Keratinocyte (primary cell): Measurements from ENCODE around the gene KLHL33. TPM values are rescaled to one million over a fixed set of nuclear protein-coding genes. Genes with fewer than 3 reads are reported as not detected.

ENCODE experiments used
- DNase-seq: peaks from one replicate; pipeline ENCODE4 v3.0.0-alpha.2; 2011; ENCODE audit warnings: low read depth, missing footprints, low spot score
- FAIRE-seq: peaks from 2 replicates; lab custom pipeline; 2011; peaks lifted over from hg19 to GRCh38; lab: Jason Lieb, UNC
- H2AFZ ChIP-seq: 2 replicates; pipeline ENCODE4 v1.6.0; 2012; ENCODE audit warnings: low read length, control low read depth, inconsistent platforms; ENCODE audit not compliant: control insufficient read depth
- H3K27ac ChIP-seq: 2 replicates; pipeline ENCODE4 v1.5.1; 2011; ENCODE audit warnings: low read length; ENCODE audit not compliant: control insufficient read depth, insufficient read depth
- H3K27me3 ChIP-seq: 3 replicates; pipeline ENCODE4 v1.6.0; 2011; ENCODE audit warnings: low read length; ENCODE audit not compliant: control insufficient read depth, insufficient read depth; ENCODE audit errors: extremely low read depth
- H3K36me3 ChIP-seq, 2 experiments: 2 replicates in 1 of 2; 3 replicates in 1 of 2; pipeline ENCODE4 v1.5.1; 2011; ENCODE audit warnings: low read length in 2 of 2, mild to moderate bottlenecking in 1 of 2; ENCODE audit not compliant: control insufficient read depth in 2 of 2, insufficient read depth in 2 of 2; ENCODE audit errors: extremely low read depth in 1 of 2
- H3K4me1 ChIP-seq: 3 replicates; pipeline ENCODE4 v1.5.1; 2011; ENCODE audit warnings: low read length; ENCODE audit not compliant: control insufficient read depth, insufficient read depth; ENCODE audit errors: extremely low read depth
- H3K4me2 ChIP-seq: 3 replicates; pipeline ENCODE4 v1.6.0; 2011; ENCODE audit warnings: low read depth, low read length; ENCODE audit not compliant: control insufficient read depth, insufficient read depth; ENCODE audit errors: extremely low read depth
- H3K4me3 ChIP-seq, 3 experiments: fragments of 200-600 bp in 1 of 3; sonication (generic) in 1 of 3; 2 replicates in 2 of 3; 3 replicates in 1 of 3; pipeline ENCODE4 v1.5.1; 2011 to 2016; ENCODE audit warnings: low read length in 3 of 3, mild to moderate bottlenecking in 3 of 3, control low read depth in 2 of 3, inconsistent platforms in 1 of 3, low read depth in 1 of 3, mixed read lengths in 1 of 3, mixed run types in 1 of 3, moderate library complexity in 1 of 3; ENCODE audit not compliant: control insufficient read depth in 2 of 3, insufficient read depth in 2 of 3; ENCODE audit errors: extremely low read depth in 1 of 3
- H3K79me2 ChIP-seq: 2 replicates; pipeline ENCODE4 v1.6.0; 2012; ENCODE audit warnings: low read length; ENCODE audit not compliant: control insufficient read depth, insufficient read depth
- H3K9ac ChIP-seq: 3 replicates; pipeline ENCODE4 v1.6.0; 2011; ENCODE audit warnings: low read length; ENCODE audit not compliant: control insufficient read depth, insufficient read depth; ENCODE audit errors: extremely low read depth
- H3K9me1 ChIP-seq: 3 replicates; pipeline ENCODE4 v1.6.0; 2011; ENCODE audit warnings: low read length; ENCODE audit not compliant: control insufficient read depth, insufficient read depth; ENCODE audit errors: extremely low read depth
- H3K9me3 ChIP-seq: 2 replicates; pipeline ENCODE4 v1.5.1; 2012; ENCODE audit warnings: low read depth, low read length; ENCODE audit not compliant: control insufficient read depth
- H4K20me1 ChIP-seq: 3 replicates; pipeline ENCODE4 v1.6.0; 2011; ENCODE audit warnings: low read length; ENCODE audit not compliant: control insufficient read depth, insufficient read depth; ENCODE audit errors: extremely low read depth
- CTCF ChIP-seq, 3 experiments: IDR thresholded peaks in 1 of 3; conservative IDR thresholded peaks in 1 of 3; optimal IDR thresholded peaks in 1 of 3; 2 replicates in 2 of 3; 3 replicates in 1 of 3; pipeline versions ENCODE3 to v1.5.1; 2011; ENCODE audit warnings: low read length in 3 of 3, mild to moderate bottlenecking in 3 of 3, moderate library complexity in 2 of 3, control low read depth in 1 of 3, inconsistent platforms in 1 of 3; ENCODE audit not compliant: insufficient read depth in 2 of 3; ENCODE audit errors: extremely low read depth in 1 of 3
- EZH2 ChIP-seq: IDR thresholded peaks from one replicate; pipeline ENCODE4 v1.6.1; 2012; ENCODE audit warnings: inconsistent platforms, mild to moderate bottlenecking, low read length, moderate library complexity
- dilution Hi-C: fragments of 300-500 bp; cut with MboI; formaldehyde crosslinking; loops from one replicate; pipeline ENCODE4 v1.7.0; 2020; ENCODE audit warnings: low sequenced_read_pairs; ENCODE audit not compliant: extremely low pct_ligation_motif_present
- polyA plus RNA-seq, 5 experiments: library from polyadenylated mRNA; depleted of rRNA in 3 of 5; stranded (reverse) in 3 of 5; stranded (forward) in 1 of 5; unstranded in 1 of 5; fragments of >200 nt; gene quantifications; 1 replicate in 1 of 5; 2 replicates in 3 of 5; 3 replicates in 1 of 5; pipeline versions ENCODE4 v1.2.1 to v1.2.3, GENCODE V29; 2011 to 2012; ENCODE audit warnings: missing spikeins in 2 of 5, low read depth in 1 of 5, low replicate concordance in 1 of 5

Gene KLHL33
- polyA plus RNA-seq, 1 donor (not counting 4 experiments of a cell fraction or from before 2014, with no cell fraction given), result not detected

- no peak overlapping the region for H3K9ac ChIP-seq
- DNase-seq (no peak), FAIRE-seq (no peak)
- TF ChIP-seq CTCF (optimal IDR thresholded peaks at IDR 0.05 in 1 of 3, IDR thresholded peaks at IDR 0.05 in 1 of 3, conservative IDR thresholded peaks at IDR 0.05 in 1 of 3; ENCODE audit: extremely low read depth in 1 of 3, insufficient read depth in 2 of 3, low read length in 3 of 3) (no peak), EZH2 (no peak)
- no peaks in the 10 kb centered on the region for H3K9me3 ChIP-seq
- H3K79me2 ChIP-seq, result no peaks in the 10 kb centered on the region
- no peaks in the 10 kb centered on the region for H4K20me1 ChIP-seq
- no peak overlapping the region for H3K27ac ChIP-seq
- H2AFZ ChIP-seq, result no peak overlapping the region
- dilution Hi-C loops, result no loop called here
- H3K27me3 ChIP-seq, result no peaks in the 10 kb centered on the region
- H3K4me3 ChIP-seq, result no peak overlapping the region
- no peaks in the 10 kb centered on the region for H3K9me1 ChIP-seq
- H3K4me2 ChIP-seq, result no peak overlapping the region
- H3K36me3 ChIP-seq, result no peaks in the 10 kb centered on the region
- no peaks in the 10 kb centered on the region for H3K4me1 ChIP-seq
These were observed 16.5 kb downstream of the KLHL33 start for GRCh38 chr14:20419419-20419818.

- Histone ChIP-seq H3K4me3 (no peak overlapping the region), H2AFZ (no peak overlapping the region), H3K27me3 (no peaks in the 10 kb centered on the region), H3K79me2 (no peaks in the 10 kb centered on the region), H3K9me1 (no peaks in the 10 kb centered on the region), H3K27ac (no peak overlapping the region), H3K36me3 (no peaks in the 10 kb centered on the region), H4K20me1 (no peaks in the 10 kb centered on the region), H3K9ac (no peak overlapping the region), H3K4me2 (no peak overlapping the region), H3K9me3 (no peaks in the 10 kb centered on the region), H3K4me1 (no peaks in the 10 kb centered on the region)
- no peak for DNase-seq
- FAIRE-seq, result no peak
- TF ChIP-seq CTCF (optimal IDR thresholded peaks at IDR 0.05 in 1 of 3, IDR thresholded peaks at IDR 0.05 in 1 of 3, conservative IDR thresholded peaks at IDR 0.05 in 1 of 3; ENCODE audit: extremely low read depth in 1 of 3, insufficient read depth in 2 of 3, low read length in 3 of 3) (no peak), EZH2 (no peak)
- dilution Hi-C loops, result no loop called here
These were observed 17.5 kb downstream of the KLHL33 start for GRCh38 chr14:20418501-20418909.
